Measurements from ENCODE around the gene NUMA1. TPM values are rescaled to one million over a fixed set of nuclear protein-coding genes. Genes with fewer than 3 reads are reported as not detected.

Gene NUMA1
- total and polyA plus RNA-seq, 12 donors = 54.1 to 159 (median 83.4) TPM

DNA sequence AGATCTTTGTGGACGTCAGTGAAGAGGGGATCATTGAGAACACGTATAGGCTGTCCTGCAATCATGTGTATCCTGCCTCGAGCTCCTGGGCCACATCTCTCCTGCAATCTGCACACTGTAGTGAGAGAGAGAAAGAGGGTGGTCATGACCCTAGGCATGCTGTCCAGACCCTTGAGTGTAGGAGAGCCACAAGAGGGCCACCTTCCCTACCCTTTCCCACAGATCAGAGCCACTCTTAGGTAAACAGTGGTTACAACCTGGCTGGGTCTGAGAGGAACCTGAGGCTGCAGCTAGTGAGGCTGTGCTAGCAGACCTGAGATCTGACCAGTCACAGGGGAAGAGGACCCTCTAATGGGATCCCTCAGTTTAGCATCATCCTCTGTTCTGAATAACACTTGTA lies 85.6 kb downstream of the NUMA1 start:
- Histone ChIP-seq H3K4me3 (no peak overlapping the region), H3K27me3 (no peaks in the 10 kb centered on the region), H3K27ac (no peak overlapping the region), H3K36me3 (peaks cover 0 to 47% (median 6%) of the 10 kb centered on the region in 9 donors), H3K4me1 (peaks cover 0 to 52% (median 14%) of the 10 kb centered on the region in 9 donors), H3K9me3 (no peaks in the 10 kb centered on the region)
- ATAC-seq = no peak
- TF ChIP-seq, protein P1, sequence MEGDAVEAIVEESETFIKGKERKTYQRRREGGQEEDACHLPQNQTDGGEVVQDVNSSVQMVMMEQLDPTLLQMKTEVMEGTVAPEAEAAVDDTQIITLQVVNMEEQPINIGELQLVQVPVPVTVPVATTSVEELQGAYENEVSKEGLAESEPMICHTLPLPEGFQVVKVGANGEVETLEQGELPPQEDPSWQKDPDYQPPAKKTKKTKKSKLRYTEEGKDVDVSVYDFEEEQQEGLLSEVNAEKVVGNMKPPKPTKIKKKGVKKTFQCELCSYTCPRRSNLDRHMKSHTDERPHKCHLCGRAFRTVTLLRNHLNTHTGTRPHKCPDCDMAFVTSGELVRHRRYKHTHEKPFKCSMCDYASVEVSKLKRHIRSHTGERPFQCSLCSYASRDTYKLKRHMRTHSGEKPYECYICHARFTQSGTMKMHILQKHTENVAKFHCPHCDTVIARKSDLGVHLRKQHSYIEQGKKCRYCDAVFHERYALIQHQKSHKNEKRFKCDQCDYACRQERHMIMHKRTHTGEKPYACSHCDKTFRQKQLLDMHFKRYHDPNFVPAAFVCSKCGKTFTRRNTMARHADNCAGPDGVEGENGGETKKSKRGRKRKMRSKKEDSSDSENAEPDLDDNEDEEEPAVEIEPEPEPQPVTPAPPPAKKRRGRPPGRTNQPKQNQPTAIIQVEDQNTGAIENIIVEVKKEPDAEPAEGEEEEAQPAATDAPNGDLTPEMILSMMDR (IDR thresholded peaks at IDR 0.05) = no peak
- WGBS, 2 donors = 90% methylated on average over 3 of the region's 3 CpGs
- intact Hi-C loops (cut with DNase I) = no loop called here
- DNase-seq = no peak

- H3K9me3 ChIP-seq = no peaks in the 10 kb centered on the region
- WGBS, 2 donors = 87 to 88% methylated on average over 3 of the region's 3 CpGs
- DNase-seq (no peak), ATAC-seq (no peak)
- H3K27me3 ChIP-seq = no peaks in the 10 kb centered on the region
- peaks cover 0 to 54% (median 6%) of the 10 kb centered on the region in 9 donors for H3K36me3 ChIP-seq
- H3K27ac ChIP-seq = peak overlapping the region in 1 of 10 donors; percentile 55
- H3K4me3 ChIP-seq = no peak overlapping the region
- TF ChIP-seq, protein P1 (IDR thresholded peaks at IDR 0.05) = no peak
- H3K4me1 ChIP-seq = peaks cover 0 to 35% (median 3%) of the 10 kb centered on the region in 9 donors
- intact Hi-C loops (cut with DNase I) = no loop called here
These were observed 88.1 kb downstream of the NUMA1 start for GRCh38 chr11:71992136-71992730.

- WGBS, 2 donors = 91 to 94% methylated on average over 3 of the region's 3 CpGs
- no peaks in the 10 kb centered on the region for H3K9me3 ChIP-seq
- TF ChIP-seq, protein P1 (IDR thresholded peaks at IDR 0.05) = no peak
- peaks cover 0 to 32% (median 3%) of the 10 kb centered on the region in 9 donors for H3K4me1 ChIP-seq
- peaks cover 0 to 49% (median 6%) of the 10 kb centered on the region in 9 donors for H3K36me3 ChIP-seq
- H3K27me3 ChIP-seq = no peaks in the 10 kb centered on the region
- peak in 4 of 8 donors; percentile 28 to 42 (median 41) for ATAC-seq
- intact Hi-C loops (cut with DNase I) = no loop called here
- H3K4me3 ChIP-seq = no peak overlapping the region
- no peak for DNase-seq
- peak overlapping the region in 1 of 10 donors; percentile 55 for H3K27ac ChIP-seq
These were observed 88.8 kb downstream of the NUMA1 start for GRCh38 chr11:71991494-71991893.

- H3K4me3 ChIP-seq = no peak overlapping the region
- TF ChIP-seq, protein P1 (IDR thresholded peaks at IDR 0.05) = no peak
- peaks cover 0 to 48% (median 6%) of the 10 kb centered on the region in 9 donors for H3K36me3 ChIP-seq
- WGBS, 2 donors = 58 to 63% methylated on average over 3 of the region's 3 CpGs
- ATAC-seq (no peak), DNase-seq (no peak)
- H3K27ac ChIP-seq = peak overlapping the region in 1 of 10 donors; percentile 55
- peaks cover 0 to 39% (median 3%) of the 10 kb centered on the region in 9 donors for H3K4me1 ChIP-seq
- H3K27me3 ChIP-seq = no peaks in the 10 kb centered on the region
- intact Hi-C loops (cut with DNase I) = no loop called here
- H3K9me3 ChIP-seq = no peaks in the 10 kb centered on the region
These were observed 89.6 kb downstream of the NUMA1 start for GRCh38 chr11:71990701-71991100.

Data from heart right ventricle (tissue), 16 donors.